ENCODE data around the gene TSC22D2.

The TSC22D2 gene

DNA sequence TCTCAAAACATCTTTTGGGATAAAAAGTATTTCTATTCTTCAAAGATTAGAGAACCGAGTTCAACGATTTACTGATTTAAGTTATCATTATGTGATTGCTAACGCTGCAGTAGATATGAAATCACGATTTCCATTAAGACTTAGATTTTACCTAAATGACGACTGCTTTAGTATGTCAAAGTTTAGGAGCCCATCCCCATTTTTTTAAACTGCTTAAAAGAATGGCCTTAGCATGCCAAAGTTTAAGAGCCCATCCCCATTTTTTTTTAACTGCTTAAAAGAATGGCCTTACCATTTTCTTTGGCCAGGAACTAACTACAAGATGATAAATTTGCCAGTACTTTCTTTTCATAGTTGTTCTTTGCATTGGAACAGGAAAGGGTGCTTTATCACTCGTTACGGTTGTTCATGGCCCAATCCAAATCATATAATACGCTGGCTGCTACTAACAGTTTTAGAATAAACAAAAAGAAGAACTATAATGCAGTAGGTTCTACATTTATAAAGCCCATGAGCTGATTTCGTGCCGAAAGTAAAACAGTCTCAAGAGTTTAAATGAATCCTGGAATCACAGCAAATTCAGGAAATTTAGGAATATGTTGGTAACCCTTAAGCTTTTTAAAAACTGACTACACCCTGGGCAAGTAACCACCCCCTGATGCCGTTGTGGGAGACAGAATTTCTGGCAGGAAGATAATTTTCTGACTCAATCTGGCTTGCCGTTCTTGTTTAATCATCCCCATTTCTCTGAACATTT is 869 bp upstream of the TSC22D2 start:
- no peaks in the 10 kb centered on the region for H3K27me3 ChIP-seq (ENCODE audit: insufficient read depth, low read length)
- peaks cover 12% of the 10 kb centered on the region for H3K4me1 ChIP-seq (ENCODE audit: insufficient read depth, low read length)
- H3K4me3 ChIP-seq (ENCODE audit: low read length): peak overlapping the region; percentile 69
- H3K9ac ChIP-seq (ENCODE audit: low read depth, low read length): peak overlapping the region; percentile 81; the same call in 1 of the 2 replicates
- H3K36me3 ChIP-seq (ENCODE audit: insufficient read depth, low read depth, low read length): no peaks in the 10 kb centered on the region
- peak overlapping the region; percentile 60 for H3K27ac ChIP-seq (ENCODE audit: low read length)
- no peaks in the 10 kb centered on the region for H3K9me3 ChIP-seq (ENCODE audit: insufficient read depth, low read depth, low read length)

DNA sequence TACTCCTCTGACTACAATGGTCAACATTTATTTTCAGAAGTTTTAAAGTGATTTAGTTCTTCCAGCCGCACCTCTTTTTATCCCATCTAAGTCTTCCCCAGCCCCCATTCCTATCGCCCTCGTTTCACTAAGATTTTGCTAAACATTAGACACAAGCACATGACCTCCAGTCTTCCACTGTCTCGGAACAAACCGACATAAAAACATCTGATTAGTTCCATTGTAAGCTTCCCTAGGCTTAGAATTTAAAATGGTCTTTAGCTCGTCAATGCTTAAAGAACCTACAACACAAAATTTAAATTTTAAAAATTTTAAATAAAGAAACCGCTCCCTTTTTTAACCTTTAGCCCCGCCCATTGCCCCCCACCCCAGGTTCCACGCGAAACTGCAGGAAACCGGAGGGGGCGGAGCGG is 284 bp upstream of the TSC22D2 start:
- peak overlapping the region; percentile 60 for H3K27ac ChIP-seq (ENCODE audit: low read length)
- H3K9ac ChIP-seq (ENCODE audit: low read depth, low read length): peak overlapping the region; percentile 81; the same call in 1 of the 2 replicates
- H3K27me3 ChIP-seq (ENCODE audit: insufficient read depth, low read length): no peaks in the 10 kb centered on the region
- no peaks in the 10 kb centered on the region for H3K9me3 ChIP-seq (ENCODE audit: insufficient read depth, low read depth, low read length)
- H3K4me3 ChIP-seq (ENCODE audit: low read length): peak overlapping the region; percentile 69
- no peaks in the 10 kb centered on the region; the same call in 1 of the 2 replicates for H3K36me3 ChIP-seq (ENCODE audit: insufficient read depth, low read depth, low read length)
- H3K4me1 ChIP-seq (ENCODE audit: insufficient read depth, low read length): peaks cover 12% of the 10 kb centered on the region

DNA sequence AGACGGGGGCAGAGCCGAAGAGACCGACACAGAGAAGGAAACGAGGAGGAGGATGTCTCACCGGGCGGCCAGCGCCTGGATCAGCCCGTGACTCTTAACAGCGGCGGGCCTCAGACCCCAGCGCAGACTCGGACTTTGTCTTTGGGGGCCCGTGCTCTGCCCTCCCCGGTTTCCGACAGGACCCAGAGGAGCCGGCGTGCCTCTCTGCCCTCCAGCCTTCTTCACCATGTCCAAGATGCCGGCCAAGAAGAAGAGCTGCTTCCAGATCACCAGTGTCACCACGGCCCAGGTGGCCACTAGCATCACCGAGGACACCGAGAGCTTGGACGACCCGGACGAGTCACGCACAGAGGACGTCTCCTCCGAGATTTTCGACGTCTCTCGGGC is 1.0 kb downstream of the TSC22D2 start:
- peak overlapping the region; percentile 92 for H3K4me3 ChIP-seq (ENCODE audit: low read length)
- H3K4me1 ChIP-seq (ENCODE audit: insufficient read depth, low read length): peaks cover 7% of the 10 kb centered on the region; the same call in 1 of the 2 replicates
- no peaks in the 10 kb centered on the region; the same call in 1 of the 2 replicates for H3K36me3 ChIP-seq (ENCODE audit: insufficient read depth, low read depth, low read length)
- no peaks in the 10 kb centered on the region for H3K9me3 ChIP-seq (ENCODE audit: insufficient read depth, low read depth, low read length)
- H3K27ac ChIP-seq (ENCODE audit: low read length): no peak overlapping the region
- no peaks in the 10 kb centered on the region for H3K27me3 ChIP-seq (ENCODE audit: insufficient read depth, low read length)
- H3K9ac ChIP-seq (ENCODE audit: low read depth, low read length): peak overlapping the region; percentile 81

DNA sequence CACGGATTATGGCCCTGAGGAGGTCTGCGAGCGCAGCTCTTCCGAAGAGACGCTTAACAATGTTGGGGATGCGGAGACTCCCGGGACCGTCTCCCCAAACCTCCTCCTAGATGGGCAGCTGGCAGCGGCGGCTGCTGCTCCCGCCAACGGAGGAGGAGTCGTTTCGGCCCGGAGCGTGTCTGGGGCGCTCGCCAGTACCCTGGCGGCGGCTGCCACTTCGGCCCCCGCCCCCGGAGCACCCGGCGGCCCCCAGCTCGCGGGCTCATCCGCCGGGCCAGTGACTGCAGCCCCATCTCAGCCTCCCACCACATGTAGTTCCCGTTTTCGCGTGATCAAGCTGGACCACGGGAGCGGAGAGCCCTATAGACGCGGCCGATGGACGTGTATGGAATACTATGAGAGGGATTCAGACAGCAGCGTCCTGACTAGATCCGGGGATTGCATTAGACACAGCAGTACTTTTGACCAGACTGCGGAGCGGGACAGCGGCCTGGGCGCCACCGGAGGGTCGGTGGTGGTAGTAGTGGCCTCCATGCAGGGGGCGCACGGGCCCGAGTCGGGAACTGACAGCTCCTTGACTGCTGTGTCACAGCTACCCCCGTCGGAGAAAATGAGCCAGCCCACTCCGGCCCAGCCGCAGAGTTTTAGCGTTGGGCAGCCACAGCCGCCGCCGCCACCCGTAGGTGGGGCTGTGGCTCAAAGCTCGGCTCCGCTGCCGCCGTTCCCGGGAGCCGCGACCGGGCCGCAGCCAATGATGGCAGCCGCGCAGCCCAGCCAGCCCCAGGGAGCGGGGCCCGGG is 1.6 kb downstream of the TSC22D2 start:
- Histone ChIP-seq H3K4me1 (ENCODE audit: insufficient read depth, low read length) (peaks cover 7% of the 10 kb centered on the region; the same call in 1 of the 2 replicates), H3K36me3 (ENCODE audit: insufficient read depth, low read depth, low read length) (no peaks in the 10 kb centered on the region; the same call in 1 of the 2 replicates), H3K4me3 (ENCODE audit: low read length) (peak overlapping the region; percentile 92), H3K9me3 (ENCODE audit: insufficient read depth, low read depth, low read length) (no peaks in the 10 kb centered on the region), H3K27me3 (ENCODE audit: insufficient read depth, low read length) (no peaks in the 10 kb centered on the region), H3K27ac (ENCODE audit: low read length) (no peak overlapping the region), H3K9ac (ENCODE audit: low read depth, low read length) (peak overlapping the region; percentile 81)

DNA sequence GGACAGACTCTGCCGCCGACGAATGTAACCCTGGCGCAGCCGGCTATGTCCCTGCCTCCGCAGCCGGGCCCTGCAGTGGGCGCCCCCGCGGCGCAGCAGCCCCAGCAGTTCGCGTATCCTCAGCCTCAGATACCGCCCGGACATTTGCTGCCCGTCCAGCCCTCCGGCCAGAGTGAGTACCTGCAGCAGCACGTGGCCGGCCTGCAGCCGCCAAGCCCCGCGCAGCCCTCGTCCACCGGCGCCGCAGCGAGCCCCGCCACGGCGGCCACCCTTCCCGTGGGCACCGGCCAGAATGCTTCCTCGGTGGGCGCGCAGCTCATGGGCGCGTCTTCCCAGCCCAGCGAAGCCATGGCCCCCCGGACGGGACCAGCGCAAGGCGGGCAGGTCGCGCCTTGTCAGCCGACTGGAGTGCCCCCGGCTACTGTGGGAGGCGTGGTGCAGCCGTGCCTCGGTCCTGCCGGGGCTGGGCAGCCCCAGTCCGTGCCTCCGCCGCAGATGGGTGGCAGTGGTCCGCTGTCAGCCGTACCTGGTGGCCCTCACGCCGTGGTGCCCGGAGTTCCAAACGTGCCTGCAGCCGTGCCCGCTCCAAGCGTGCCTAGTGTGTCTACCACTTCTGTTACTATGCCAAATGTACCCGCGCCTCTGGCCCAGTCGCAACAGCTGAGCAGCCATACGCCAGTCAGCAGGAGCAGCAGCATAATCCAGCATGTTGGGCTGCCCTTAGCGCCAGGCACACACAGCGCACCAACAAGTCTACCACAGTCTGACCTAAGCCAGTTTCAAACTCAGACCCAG is 2.4 kb downstream of the TSC22D2 start:
- Histone ChIP-seq H3K9ac (ENCODE audit: low read depth, low read length) (peak overlapping the region; percentile 23; the same call in 1 of the 2 replicates), H3K9me3 (ENCODE audit: insufficient read depth, low read depth, low read length) (no peaks in the 10 kb centered on the region), H3K4me1 (ENCODE audit: insufficient read depth, low read length) (peaks cover 7% of the 10 kb centered on the region; the same call in 1 of the 2 replicates), H3K36me3 (ENCODE audit: insufficient read depth, low read depth, low read length) (peaks cover 2% of the 10 kb centered on the region; the same call in 1 of the 2 replicates), H3K27me3 (ENCODE audit: insufficient read depth, low read length) (no peaks in the 10 kb centered on the region), H3K27ac (ENCODE audit: low read length) (no peak overlapping the region), H3K4me3 (ENCODE audit: low read length) (peak overlapping the region; percentile 92)

DNA sequence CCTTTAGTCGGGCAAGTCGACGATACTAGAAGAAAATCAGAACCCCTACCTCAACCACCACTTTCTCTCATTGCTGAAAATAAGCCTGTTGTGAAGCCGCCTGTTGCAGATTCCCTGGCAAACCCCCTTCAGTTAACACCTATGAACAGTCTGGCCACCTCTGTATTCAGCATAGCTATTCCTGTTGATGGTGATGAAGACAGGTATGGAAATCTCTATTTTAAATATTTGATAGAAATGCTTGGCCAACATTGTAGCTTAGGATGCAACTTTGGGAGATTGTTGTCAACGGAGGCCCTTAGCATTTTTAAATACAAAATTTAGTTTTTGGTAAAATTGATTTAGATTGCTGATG is 3.0 kb downstream of the TSC22D2 start:
- no peaks in the 10 kb centered on the region for H3K27me3 ChIP-seq (ENCODE audit: insufficient read depth, low read length)
- H3K36me3 ChIP-seq (ENCODE audit: insufficient read depth, low read depth, low read length): peaks cover 8% of the 10 kb centered on the region; the same call in 1 of the 2 replicates
- H3K27ac ChIP-seq (ENCODE audit: low read length): no peak overlapping the region
- peak overlapping the region; percentile 33; the same call in 1 of the 2 replicates for H3K9ac ChIP-seq (ENCODE audit: low read depth, low read length)
- H3K4me3 ChIP-seq (ENCODE audit: low read length): peak overlapping the region; percentile 92
- H3K9me3 ChIP-seq (ENCODE audit: insufficient read depth, low read depth, low read length): no peaks in the 10 kb centered on the region
- H3K4me1 ChIP-seq (ENCODE audit: insufficient read depth, low read length): peaks cover 7% of the 10 kb centered on the region; the same call in 1 of the 2 replicates

DNA sequence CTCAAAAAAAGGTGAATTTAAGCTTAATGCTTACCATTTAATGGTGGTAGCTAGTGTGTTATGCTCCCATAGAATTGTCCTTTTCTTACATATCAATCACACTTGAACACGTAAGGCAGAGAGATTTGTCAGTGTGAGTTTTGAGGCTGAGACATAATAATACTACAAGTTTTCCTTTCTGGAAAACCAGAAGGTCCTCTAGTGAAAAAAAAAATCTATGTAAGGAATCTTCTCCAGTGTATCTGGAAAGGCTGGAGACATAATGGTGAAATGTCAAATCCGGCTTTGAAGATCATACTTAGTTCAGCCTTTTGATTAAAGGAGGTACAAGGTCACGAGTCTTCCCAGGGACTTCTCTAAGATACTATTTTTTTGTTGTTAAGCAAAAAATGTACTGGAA is 3.4 kb downstream of the TSC22D2 start:
- peak overlapping the region; percentile 33 for H3K9ac ChIP-seq (ENCODE audit: low read depth, low read length)
- H3K9me3 ChIP-seq (ENCODE audit: insufficient read depth, low read depth, low read length): no peaks in the 10 kb centered on the region
- H3K4me1 ChIP-seq (ENCODE audit: insufficient read depth, low read length): peaks cover 7% of the 10 kb centered on the region; the same call in 1 of the 2 replicates
- H3K27me3 ChIP-seq (ENCODE audit: insufficient read depth, low read length): no peaks in the 10 kb centered on the region
- no peak overlapping the region for H3K27ac ChIP-seq (ENCODE audit: low read length)
- H3K36me3 ChIP-seq (ENCODE audit: insufficient read depth, low read depth, low read length): peaks cover 13% of the 10 kb centered on the region; the same call in 1 of the 2 replicates
- peak overlapping the region; percentile 92 for H3K4me3 ChIP-seq (ENCODE audit: low read length)

DNA sequence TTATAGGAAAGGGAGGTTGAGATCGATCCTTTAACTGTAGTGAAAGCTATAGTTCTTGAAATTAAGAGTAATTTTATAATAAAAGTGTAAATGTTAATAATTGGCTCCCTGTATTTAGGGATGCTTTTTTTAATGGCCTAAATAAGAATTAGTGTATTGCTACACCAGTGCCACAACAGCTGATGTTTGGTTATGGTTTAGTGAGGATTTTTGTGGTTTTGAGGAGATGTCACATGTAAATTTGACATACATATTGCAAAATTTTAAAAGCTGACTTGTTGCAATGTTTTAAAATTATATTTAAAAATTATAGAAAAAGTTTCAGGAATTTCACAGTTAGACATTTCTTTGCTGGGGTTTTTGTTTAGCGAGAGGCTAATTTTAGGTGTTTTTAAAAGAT is 3.9 kb downstream of the TSC22D2 start:
- H3K9ac ChIP-seq (ENCODE audit: low read depth, low read length): peak overlapping the region; percentile 33; the same call in 1 of the 2 replicates
- H3K9me3 ChIP-seq (ENCODE audit: insufficient read depth, low read depth, low read length): no peaks in the 10 kb centered on the region
- H3K27ac ChIP-seq (ENCODE audit: low read length): no peak overlapping the region
- H3K4me3 ChIP-seq (ENCODE audit: low read length): peak overlapping the region; percentile 92
- H3K27me3 ChIP-seq (ENCODE audit: insufficient read depth, low read length): no peaks in the 10 kb centered on the region
- peaks cover 6% of the 10 kb centered on the region; the same call in 1 of the 2 replicates for H3K4me1 ChIP-seq (ENCODE audit: insufficient read depth, low read length)
- H3K36me3 ChIP-seq (ENCODE audit: insufficient read depth, low read depth, low read length): peaks cover 13% of the 10 kb centered on the region; the same call in 1 of the 2 replicates

DNA sequence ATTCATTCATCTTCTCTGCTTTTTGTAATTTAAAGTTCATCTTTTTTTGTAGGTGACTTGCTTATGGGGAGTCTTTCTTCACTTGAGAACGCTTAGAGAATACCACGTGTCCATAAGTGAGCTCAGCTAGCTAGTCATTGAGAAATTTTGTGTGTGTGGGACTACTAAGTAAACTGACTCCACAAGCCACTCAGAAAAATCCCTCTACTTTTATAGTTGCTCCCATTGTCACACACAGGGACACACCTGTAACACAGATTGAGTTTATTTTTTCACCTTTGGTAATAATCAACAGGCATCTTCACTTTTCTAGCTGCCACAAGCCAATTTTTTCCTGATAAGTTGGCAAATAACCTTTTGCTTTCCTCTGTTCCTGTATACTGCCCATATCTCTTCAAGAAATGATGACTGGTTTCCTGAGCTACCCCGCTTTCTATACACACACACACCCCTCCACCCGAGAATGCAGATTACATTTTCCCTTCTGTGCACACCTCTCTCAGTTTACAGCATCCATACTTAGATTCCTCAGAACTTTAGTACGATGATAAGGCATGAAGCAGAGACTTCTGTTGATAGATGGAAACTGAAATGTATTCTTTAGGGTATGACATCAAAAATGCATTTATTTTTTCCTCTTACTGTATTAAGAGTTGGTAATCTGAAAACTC is 4.6 kb downstream of the TSC22D2 start:
- Histone ChIP-seq H3K4me3 (ENCODE audit: low read length) (peak overlapping the region; percentile 92), H3K27me3 (ENCODE audit: insufficient read depth, low read length) (no peaks in the 10 kb centered on the region), H3K4me1 (ENCODE audit: insufficient read depth, low read length) (no peaks in the 10 kb centered on the region; the same call in 1 of the 2 replicates), H3K9me3 (ENCODE audit: insufficient read depth, low read depth, low read length) (no peaks in the 10 kb centered on the region), H3K9ac (ENCODE audit: low read depth, low read length) (peak overlapping the region; percentile 44; the same call in 1 of the 2 replicates), H3K27ac (ENCODE audit: low read length) (no peak overlapping the region), H3K36me3 (ENCODE audit: insufficient read depth, low read depth, low read length) (peaks cover 13% of the 10 kb centered on the region; the same call in 1 of the 2 replicates)

DNA sequence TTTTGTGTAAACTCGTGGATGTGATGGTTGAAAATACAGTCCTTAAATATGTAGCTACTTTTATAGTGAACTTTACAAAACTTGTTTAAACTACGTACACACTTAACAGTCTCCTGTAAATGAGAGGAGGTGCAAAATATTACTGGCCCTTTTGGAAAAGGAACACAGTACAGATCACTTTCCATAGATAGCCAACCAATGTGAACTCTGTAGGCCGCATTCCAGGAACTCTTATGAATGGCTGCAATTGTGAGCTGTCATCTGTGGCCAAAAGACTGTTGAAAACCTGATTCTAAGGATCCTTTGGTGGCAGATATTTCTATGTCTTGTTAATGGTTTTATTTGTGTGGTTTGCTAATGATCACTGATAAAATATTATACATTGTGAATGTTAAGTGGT is 6.2 kb downstream of the TSC22D2 start:
- H3K4me3 ChIP-seq (ENCODE audit: low read length): peak overlapping the region; percentile 92
- no peaks in the 10 kb centered on the region for H3K9me3 ChIP-seq (ENCODE audit: insufficient read depth, low read depth, low read length)
- H3K9ac ChIP-seq (ENCODE audit: low read depth, low read length): no peak overlapping the region
- no peaks in the 10 kb centered on the region for H3K27me3 ChIP-seq (ENCODE audit: insufficient read depth, low read length)
- H3K36me3 ChIP-seq (ENCODE audit: insufficient read depth, low read depth, low read length): peaks cover 13% of the 10 kb centered on the region; the same call in 1 of the 2 replicates
- H3K4me1 ChIP-seq (ENCODE audit: insufficient read depth, low read length): no peaks in the 10 kb centered on the region; the same call in 1 of the 2 replicates
- H3K27ac ChIP-seq (ENCODE audit: low read length): no peak overlapping the region

Data from iPS-20b (cell line).